Ureter (tissue), 1 donor: Measurements from ENCODE around the gene ADGRL4. TPM values are rescaled to one million over a fixed set of nuclear protein-coding genes. Genes with fewer than 3 reads are reported as not detected.
"Not testable (repeated sequence)": the region's sequence is repeated elsewhere in the genome, so short reads cannot be mapped to it uniquely, and the experiment has no call there.

Experiments
- DNase-seq: peaks from one replicate; pipeline ENCODE4 v3.0.0-alpha.2; 2020; ENCODE audit warnings: low spot score
- total RNA-seq: library from RNA; stranded (reverse); gene quantifications from one replicate; pipeline ENCODE4 v1.2.4, GENCODE V29; 2023
- donor health status: DM: yes; HTN: yes; CAD: no.

ADGRL4 gene
- 31.7 TPM for total RNA-seq

GRCh38 chr1:79006564-79006963, at the start of gene ADGRL4:
Gene ADGRL4 (minus strand): TSS chr1:79006730. CDS start chr1:79006654, 76 bp downstream.
- DNase-seq, result no peak

DNA sequence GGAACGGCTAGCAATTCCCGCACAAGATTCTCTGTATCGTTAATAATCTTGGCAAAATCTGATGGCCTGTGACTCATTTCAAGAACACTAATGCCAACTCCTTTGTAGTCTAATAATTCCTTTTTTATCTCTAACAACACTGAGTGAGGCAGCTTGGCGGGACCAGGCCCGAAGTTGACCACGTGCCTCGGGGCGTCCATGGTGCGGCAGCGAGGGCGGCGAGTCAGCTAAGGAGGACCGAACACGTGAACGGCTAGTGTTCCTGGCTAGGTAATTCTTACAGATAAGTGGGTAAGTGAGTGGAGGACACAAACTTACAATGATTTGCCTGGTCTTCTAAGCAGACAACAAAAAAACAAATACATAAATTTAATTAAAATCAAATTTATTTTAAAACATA, 49.3 kb upstream of the ADGRL4 start:
- DNase-seq, result no peak

DNA sequence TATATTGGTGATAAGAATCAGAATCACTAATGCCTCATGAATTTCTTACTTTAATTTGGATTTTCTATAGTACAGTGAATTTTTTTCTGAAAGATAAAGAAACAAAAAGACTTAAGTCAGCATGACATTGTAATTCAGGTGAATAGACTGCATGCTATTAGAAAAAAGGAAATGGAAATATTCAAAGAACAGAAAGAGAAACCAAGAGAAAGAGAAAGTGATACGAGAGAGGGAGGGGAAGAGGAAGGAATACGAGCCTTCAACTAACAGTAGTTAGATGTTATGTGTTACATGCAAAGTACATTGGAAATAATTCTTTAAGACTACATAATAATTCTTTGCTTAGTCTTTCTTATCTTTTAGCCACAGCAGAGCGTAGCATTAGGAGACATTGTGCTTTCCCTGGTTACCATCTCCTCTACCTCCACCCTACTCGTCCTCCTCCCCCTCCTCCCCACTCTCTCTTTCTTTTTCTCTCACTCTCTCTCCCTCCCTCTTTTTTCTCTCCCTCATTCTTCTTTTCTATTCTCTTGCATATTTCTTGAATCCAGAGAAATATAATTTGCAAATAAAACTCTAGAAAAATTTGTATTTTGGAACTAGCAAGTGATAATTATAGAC, 46.4 kb upstream of the ADGRL4 start:
- no peak for DNase-seq

DNA sequence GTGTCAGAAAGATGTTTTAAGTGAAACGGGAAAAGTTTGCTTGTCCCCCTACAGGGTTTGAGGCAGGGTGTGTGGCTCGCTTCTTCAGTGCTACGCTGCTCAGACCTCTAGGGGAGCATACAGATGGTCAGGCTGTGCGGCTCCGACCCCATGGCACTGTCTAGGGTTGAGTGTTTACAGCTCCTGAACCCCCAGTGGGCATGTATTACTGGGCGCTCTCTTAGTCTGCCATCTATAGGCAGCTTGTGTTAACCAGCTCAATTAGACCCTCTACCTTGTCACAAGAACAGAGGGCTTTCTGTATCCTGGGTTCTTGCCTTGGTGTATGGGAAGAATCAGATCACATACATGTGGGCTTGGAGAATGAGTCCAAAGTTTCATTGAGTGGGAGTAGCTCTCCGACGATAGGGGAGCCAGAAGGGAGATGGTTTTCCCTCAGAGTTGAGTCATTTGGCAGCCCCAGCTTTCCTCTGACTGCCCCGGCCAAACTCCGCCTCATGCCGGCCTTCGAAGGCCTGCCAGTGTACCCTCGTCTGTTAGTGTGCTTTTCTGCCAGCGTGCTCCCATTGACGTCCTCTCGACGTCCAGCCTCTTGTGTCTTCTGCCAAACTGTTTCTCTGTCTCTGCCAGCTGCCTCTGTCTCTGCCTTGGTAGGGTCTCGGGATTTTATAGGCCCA, 38.6 kb upstream of the ADGRL4 start:
- DNase-seq, result no peak

GRCh38 chr1:79043506-79043905, 37.0 kb upstream of the ADGRL4 start:
- no peak for DNase-seq

DNA sequence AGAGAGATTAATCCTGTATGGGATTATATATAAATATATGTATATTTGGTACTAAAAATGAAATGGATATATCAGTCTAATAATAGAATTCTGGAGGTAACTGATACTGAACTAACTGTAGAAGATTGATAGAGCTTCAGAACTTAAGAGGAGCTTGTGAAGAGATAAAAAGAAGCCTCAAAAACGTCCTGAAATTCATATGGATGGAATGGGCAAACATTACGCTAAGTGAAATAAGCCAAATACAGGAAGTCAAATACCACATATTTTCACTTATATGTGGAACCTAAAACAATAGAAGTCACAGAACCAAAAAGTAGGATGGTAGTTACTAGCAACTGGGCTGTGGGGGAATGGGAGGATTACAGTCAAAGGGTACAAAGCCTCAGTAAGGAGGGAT, 36.0 kb upstream of the ADGRL4 start:
- no peak for DNase-seq

DNA sequence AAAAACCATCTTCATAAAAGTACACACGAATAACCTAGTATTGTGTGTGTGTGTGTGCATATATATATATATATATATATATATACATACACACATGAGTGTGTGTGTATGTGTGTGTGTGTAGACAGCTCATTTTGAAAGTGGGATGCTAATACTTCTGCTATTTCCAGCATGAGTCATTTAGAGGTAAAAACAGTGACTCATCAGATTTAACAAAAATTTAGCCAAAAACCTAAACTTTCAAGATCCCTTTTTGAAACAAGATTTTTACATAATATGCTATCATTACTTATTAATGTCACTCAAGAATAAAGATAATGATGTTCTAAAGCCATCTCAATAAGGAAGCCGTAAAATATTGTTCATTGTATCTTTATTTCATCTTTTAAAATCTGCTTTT, 35.6 kb upstream of the ADGRL4 start:
- DNase-seq, result no peak

- no peak for DNase-seq
These were observed 35.1 kb upstream of the ADGRL4 start for GRCh38 chr1:79041666-79042065.

- DNase-seq, result no peak
These were observed 34.0 kb upstream of the ADGRL4 start for GRCh38 chr1:79040424-79041082.

DNA sequence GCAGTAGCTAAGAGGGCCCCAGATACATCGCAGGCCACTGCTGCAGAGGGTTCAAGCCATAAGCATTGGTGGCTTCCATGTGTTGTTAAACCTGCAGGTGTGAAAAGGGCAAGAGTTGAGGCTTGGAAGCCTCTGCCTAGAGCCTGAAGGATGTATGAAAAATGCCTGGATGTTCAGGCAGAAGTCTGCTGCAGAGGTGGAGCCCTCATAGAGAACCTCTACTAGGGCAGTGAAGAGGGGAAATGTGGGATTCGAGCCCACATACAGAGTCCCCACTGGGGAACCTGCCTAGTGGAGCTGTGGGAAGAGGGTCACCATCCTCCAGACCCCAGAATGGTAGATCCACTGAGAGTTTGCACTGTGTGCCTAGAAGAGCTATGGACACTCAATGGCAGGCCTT, 30.6 kb upstream of the ADGRL4 start:
- no peak for DNase-seq

DNA sequence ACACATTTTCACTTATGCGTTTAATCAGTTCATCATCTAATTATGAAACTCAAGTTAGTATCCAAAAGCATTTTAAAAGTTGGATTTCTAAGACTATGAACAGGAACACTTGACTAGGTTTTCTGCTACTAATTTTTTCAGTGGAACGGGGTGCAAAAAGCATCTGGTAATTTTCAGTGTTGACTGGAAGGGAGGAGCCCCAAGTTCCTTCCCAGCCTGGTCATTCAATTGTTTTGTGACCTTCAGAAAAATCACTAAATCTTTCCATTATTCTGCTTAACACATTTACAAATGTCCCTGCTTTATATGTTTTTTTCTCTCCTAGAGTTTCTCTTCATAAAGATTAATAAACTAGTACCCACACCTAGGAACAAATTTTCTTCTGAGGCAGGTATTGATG, 6.0 kb upstream of the ADGRL4 start:
- DNase-seq, result no peak

DNA sequence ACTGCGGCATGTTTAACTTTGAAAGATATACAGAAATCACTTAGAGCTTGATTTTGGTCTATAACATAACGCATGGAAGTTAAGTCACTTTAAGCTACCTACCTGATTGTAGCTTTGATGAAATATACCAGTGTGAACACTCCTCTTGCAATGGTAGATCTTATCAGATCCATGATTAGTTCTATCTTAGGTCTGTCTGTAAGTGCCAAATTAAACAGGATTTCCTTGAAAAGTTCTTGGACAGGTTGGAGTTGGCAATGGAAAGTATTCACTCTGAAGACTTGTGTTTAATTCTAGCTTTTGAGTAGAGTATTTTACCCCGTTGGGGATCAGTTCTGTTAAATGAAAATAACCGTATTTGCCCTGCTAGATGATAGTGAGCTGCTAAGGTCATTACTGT, 4.1 kb upstream of the ADGRL4 start:
- DNase-seq, result no peak

GRCh38 chr1:79005945-79006344, 585 bp downstream of the ADGRL4 start:
- no peak for DNase-seq

- DNase-seq, result no peak
These were observed 1.6 kb downstream of the ADGRL4 start for GRCh38 chr1:79004916-79005315.

GRCh38 chr1:78996791-78997190, 9.7 kb downstream of the ADGRL4 start:
- DNase-seq, result no peak

GRCh38 chr1:78987042-78987441, 19.5 kb downstream of the ADGRL4 start:
- DNase-seq, result no peak

- DNase-seq, result no peak
These were observed 26.0 kb downstream of the ADGRL4 start for GRCh38 chr1:78980511-78980910.

DNA sequence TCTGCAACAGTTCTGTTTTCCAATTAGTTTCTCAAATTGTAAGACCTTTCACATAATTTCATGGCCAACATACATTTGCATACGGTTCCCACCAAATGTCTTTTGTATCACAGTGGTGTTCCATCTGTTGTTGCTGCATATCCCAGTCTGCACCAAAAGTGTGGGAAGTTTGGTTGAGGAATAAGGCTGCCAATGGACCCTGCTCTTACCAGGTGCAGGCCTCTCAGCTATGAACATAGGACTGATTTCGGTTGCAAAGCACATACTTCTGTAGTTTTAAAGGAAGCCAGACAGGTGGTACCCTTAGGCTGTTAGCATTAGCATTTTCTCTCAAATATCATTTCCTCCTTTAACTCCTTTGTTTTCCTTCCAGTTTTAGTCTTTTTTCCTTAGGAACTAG, 33.8 kb downstream of the ADGRL4 start:
- DNase-seq, result no peak

- not testable (repeated sequence) for DNase-seq
These were observed 39.4 kb downstream of the ADGRL4 start for GRCh38 chr1:78967091-78967490.

GRCh38 chr1:78958711-78959110, 47.8 kb downstream of the ADGRL4 start:
- DNase-seq, result no peak

DNA sequence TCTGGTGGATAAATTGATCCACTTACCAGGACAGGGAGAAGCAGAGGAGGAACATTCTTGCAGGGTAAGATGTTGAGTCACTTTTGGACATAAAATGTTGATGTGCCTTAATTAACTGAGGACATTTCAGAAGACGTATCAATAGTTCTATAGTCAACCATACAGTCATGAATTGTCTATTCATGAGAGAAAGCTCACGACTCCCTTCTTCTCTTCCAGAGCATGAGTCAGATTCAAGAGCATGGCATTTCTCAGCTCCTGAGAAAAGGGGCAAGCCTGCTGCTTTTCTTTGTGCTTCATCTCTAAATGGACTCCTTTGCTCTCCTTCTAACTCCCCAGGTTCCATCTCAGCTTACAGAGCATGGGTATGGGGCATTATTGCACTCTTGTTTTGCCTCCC, 55.7 kb downstream of the ADGRL4 start:
- no peak for DNase-seq

DNA sequence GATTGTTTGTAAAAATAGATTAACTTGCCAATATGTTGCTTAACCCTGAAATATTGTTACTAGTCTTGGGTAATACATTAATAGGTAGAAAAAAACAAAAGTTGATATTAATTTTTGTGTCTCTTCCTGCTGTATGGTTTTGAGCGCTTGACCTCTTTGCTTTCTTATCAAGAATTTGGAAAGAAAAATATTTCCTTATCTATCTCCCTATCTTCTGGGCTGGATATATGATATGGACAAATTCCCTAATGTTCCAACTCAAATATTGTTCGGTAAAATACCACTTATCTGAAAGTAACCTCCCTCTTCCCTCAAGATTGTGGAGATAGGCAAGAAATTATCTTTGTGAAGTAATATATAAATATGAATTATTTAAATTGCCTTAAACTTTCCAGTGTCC, 57.3 kb downstream of the ADGRL4 start:
- no peak for DNase-seq

- no peak for DNase-seq
These were observed 87.4 kb downstream of the ADGRL4 start for GRCh38 chr1:78919150-78919549.
